Stimulated activated CD8-positive, alpha-beta memory T cell treated with anti-CD3 and anti-CD28 coated beads, Interleukin-7, amount 100 ng/mL, for 1 hour (primary cell): ENCODE measurements around the gene MAP3K2.
"Not testable (repeated sequence)": the region's sequence is repeated elsewhere in the genome, so short reads cannot be mapped to it uniquely, and the experiment has no call there.

ENCODE experiments used
- DNase-seq, 2 donors: peaks; one replicate each; pipeline ENCODE4 v3.0.0-alpha.2; 2020; ENCODE audit warnings: low read depth in 2 of 2

Gene MAP3K2

DNA sequence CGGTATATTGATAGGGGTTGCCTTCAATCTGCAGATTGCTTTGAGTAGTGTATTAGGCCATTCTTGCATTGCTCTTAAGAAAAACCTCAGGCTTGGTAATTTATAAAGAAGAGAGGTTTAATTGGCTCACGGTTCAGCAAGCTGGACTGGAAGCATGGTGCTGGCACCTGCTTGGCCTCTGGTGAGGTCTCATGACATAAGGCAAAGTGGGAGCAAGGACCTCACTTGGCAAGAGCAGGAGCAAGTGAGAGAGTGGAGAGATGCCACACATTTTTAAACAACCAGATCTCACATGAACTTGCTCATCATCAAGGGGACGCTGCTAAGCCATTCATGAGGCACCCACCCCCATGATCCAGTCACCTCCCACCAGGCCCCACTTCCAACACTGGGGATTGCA lies 4.9 kb downstream of the MAP3K2 start:
- DNase-seq, result no peak

DNA sequence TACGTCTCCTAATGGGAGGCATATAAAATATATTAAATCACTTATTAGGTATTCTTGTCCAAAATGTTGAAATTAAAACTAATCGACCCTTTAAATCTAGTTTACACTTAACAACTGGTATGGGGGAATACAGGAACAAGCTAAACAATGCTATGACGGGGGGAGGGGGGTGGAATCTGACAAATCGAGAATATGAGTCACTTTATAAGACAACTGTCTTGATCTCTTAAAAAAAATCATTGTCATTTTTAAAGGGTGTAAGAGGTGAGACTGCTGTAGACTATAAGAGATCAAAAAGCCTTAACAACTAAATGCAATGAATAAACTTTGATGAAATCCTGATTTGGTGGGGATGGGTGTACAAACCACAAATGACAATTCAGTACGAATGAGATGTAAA lies 6.0 kb downstream of the MAP3K2 start:
- DNase-seq, result no peak

DNA sequence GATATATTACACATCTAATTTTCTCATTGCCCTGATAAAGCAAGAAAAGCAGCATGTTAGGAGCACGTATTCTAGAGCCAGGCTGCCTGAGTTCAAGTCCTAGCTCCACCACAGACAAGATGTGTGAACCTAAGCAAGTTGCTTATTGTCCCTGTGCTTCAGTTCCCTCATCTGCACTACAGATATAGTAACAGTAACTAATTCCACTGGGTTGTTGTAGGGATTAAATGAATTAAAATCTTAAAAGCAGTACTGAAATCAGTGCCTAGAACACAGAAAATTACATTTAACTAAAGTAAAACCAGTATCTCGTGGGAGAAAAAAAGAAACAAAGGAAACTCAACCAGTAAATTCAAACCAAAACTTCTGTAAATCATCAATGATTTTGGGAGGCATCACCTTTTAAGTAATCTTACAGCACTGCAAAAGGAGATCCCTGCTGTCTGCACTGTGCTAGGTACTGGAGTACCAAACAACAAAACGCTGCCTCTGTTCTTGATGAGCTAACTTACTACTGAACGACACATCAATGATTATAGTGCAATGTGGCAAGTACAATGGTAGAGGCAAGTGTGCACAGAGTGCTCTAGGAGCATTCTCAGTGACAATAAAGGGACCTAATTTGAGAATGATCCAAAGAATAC lies 7.9 kb downstream of the MAP3K2 start:
- DNase-seq, result no peak

- DNase-seq, result no peak
These were observed 9.1 kb downstream of the MAP3K2 start for GRCh38 chr2:127378720-127379119.

GRCh38 chr2:127377262-127377661 lies 10.5 kb downstream of the MAP3K2 start:
- no peak for DNase-seq

GRCh38 chr2:127376257-127376656 lies 11.5 kb downstream of the MAP3K2 start:
- no peak for DNase-seq

- no peak for DNase-seq
These were observed 14.3 kb downstream of the MAP3K2 start for GRCh38 chr2:127373362-127374083.

DNA sequence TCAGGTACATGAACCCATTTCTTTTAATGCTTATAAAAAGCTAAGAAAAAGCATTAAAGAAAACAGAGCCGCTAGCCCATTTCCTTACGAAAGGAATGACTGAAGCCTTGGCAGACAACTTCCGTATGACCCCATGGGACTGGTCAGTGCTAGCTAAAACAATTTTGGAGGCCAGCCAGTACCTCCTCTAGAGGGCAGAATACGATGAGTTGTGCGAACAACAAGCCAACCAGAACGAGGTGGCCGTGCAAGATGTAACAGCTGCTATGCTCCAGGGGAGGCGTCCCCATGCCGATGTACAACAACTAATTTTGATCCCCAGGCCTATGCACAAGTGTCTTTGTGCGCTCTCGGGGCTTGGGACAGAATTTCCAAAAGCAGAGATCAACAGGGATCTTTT lies 16.7 kb downstream of the MAP3K2 start:
- DNase-seq, result no peak

GRCh38 chr2:127370010-127370409 lies 17.8 kb downstream of the MAP3K2 start:
- DNase-seq, result no peak

DNA sequence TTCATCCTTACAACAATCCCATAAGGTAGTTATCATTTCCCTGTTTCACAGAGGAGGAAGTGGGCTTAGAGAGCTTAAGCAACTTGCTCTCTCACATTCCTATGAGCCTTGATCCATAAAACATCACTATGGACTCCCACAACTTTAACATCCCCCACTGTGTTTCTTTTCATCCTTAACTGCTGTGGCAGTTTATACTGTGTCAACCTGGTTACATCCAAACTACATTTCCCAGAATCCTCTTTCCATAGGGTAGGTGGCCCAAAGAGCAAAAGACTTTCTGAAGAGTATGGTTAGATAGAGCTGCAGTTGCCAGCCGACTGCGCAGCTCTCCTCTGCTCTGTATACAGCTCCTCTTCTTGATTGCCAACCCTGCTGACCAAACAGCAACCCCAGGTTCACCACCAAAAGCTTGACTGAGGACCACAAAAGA lies 22.5 kb downstream of the MAP3K2 start:
- DNase-seq, result no peak

DNA sequence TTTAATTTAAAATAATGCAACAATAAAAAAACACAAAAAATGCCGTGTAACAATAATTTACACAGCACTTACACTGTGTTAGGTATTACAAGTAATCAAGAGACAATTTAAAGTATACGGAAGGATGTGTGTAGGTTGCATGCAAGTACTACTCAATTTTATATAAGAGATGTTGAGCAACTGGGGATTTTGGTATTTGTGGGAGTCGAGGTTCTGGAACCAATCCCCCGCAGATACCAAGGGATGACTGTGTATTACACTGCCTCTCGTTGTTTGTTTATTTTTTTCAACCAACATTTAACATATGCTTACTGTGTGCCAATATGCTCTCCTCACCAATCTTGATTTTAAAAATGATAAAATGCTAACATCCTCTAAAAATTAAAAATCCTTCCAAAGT lies 24.8 kb downstream of the MAP3K2 start:
- DNase-seq, result no peak

GRCh38 chr2:127361929-127362885 lies 25.6 kb downstream of the MAP3K2 start:
- DNase-seq, result no peak

GRCh38 chr2:127360242-127360641 lies 27.5 kb downstream of the MAP3K2 start:
- no peak for DNase-seq

DNA sequence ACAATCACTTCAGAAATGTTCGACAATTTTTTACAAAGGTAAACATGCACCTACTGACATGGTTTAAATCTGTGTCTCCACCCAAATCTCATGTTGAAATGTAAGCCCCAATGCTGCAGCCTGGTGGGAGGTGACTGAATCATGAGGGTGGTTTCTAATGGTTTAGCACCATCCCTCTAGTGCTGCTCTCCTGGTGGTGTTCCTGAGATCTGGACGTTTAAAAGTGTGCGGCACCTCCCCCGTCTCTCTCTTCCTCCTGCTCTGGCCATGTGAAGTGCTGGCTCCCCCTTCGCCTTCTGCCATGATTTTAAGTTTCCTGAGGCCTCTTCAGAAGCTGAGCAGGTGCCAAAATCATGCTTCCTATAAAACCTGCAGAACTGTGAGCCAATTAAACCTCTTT lies 28.3 kb downstream of the MAP3K2 start:
- DNase-seq, result no peak

DNA sequence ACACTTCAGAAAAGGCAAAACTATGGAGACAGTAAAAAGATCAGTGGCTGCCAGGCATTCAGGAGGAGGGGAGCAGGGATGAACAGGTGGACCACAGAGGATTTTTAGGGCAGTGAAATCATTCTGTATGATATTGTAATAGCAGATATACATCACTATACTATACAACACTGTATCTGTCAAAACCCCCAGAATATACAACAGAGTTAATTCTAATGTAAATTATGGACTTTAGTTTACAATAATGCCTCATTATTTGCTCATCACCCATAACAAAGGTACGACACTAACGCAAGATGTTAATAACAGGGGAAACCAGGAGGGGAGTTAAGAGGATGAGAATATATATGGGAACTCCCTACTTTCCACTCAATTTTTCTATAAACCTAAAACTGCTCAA lies 28.8 kb downstream of the MAP3K2 start:
- DNase-seq, result no peak

DNA sequence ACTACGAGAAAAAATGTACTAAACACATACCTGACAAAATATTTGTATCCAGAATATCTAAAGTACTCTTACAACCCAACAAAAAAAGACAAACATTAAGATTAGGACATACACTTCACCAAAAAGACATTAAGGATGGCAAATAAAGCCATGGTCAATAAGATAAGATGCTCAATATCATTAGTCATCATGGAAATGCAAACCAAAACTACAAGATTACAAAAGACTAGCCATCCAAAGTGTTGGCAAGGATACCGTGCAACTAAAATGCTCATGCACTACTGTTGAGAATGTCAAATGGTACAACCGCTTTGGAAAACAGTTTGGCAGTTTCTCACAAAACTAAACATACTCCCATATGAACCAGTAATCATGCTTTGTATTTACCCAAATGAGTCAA lies 29.7 kb downstream of the MAP3K2 start:
- DNase-seq, result no peak

GRCh38 chr2:127357591-127357990 lies 30.2 kb downstream of the MAP3K2 start:
- DNase-seq, result no peak

DNA sequence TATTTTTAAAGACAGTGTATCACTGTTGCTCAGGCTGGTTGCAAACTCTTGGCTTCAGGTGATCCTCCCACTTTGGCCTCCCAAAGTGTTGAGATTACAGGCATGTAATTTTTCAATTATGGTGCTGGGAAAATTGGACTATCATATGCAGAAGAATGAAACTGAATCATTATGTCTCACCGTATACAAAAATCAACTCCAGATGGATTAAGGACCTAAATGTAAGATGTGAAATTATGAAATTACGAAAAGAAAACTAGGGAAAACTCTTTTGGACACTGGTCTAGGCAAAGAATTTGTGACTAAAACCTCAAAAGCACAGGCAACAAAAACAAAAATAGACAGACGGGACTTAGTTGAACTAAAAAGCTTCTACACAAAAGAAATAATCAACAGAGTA lies 31.2 kb downstream of the MAP3K2 start:
- no peak for DNase-seq

DNA sequence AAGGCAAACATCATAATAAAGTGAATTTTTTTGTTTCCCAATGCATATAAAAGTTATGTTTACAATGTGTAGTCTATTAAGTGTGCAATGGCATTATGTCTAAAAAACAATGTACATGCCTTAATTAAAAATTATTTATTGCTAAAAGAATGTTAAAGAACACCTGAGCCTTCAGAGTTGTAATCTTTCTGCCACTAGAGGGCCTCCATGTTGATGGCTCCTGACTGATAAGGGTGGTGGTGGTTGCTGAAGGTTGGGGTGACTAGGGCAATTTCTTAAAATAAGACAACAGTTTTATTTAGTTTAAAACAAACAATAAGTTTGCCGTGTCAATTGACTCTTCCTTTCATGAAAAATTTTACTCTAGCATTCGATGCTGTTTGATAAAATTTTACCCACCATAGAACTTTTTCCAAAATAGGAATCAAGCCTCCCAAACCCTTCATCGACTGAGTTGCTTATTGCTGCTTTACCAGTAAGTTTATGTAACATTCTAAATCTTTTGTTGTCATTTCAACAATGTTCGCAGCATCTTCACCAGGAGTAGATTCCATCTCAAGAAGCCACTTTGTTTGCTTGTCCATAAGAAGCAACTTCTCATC lies 32.3 kb downstream of the MAP3K2 start:
- no peak for DNase-seq

DNA sequence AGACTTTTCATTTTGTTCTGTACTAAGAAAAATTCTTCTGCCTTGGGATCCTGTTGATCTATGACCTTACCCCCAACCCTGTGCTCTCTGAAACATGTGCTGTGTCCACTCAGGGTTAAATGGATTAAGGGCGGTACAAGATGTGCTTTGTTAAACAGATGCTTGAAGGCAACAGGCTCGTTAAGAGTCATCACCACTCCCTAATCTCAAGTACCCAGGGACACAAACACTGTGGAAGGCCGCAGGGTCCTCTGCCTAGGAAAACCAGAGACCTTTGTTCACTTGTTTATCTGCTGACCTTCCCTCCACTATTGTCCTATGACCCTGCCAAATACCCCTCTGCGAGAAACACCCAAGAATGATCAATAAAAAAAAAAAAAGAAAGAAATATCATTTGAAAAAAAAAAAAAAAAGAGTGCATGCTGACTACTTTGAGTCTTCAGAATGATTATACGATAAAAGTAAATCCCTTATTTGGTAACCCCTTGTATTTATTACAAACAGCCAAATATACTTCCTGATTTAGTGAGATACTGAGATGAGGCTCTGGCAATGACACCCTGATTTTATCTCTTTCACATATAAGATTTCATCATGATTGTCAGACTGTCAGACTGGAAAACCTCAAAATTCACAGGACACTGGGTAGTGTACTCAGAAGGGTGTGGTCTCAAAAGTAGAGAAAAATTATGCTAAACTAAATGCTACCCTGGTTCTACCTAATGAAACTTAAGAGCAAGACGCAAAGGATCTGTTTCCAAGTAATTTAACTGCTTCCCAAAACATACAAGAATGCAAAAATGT lies 33.7 kb downstream of the MAP3K2 start:
- not testable (repeated sequence) for DNase-seq

GRCh38 chr2:127353223-127353622 lies 34.6 kb downstream of the MAP3K2 start:
- not testable (repeated sequence) for DNase-seq
